HFF-Myc (cell line): ENCODE data around the gene RAC3.

Experiments
- DNase-seq: peaks from one replicate; pipeline ENCODE4 v3.0.0-alpha.2; 2011; ENCODE audit warnings: low read depth; ENCODE audit errors: extremely low read depth
- H3K4me3 ChIP-seq: replicated peaks from 2 replicates; pipeline ENCODE4 v1.5.1; 2011; ENCODE audit warnings: low read depth, mild to moderate bottlenecking, control low read depth, low read length
- CTCF ChIP-seq: IDR thresholded peaks from 2 replicates; pipeline ENCODE4 v1.5.1; 2012; ENCODE audit warnings: mild to moderate bottlenecking, low read depth, low read length, control low read depth; ENCODE audit errors: missing control alignments

The RAC3 gene

GRCh38 chr17:81995463-81996231, 35.8 kb upstream of the RAC3 start:
- H3K4me3 ChIP-seq = no peak overlapping the region
- DNase-seq = no peak
- TF ChIP-seq CTCF = no peak

- no peak for TF ChIP-seq CTCF
- H3K4me3 ChIP-seq = no peak overlapping the region
- DNase-seq = no peak
These were observed 35.2 kb upstream of the RAC3 start for GRCh38 chr17:81996232-81996756.

- no peak for DNase-seq
- TF ChIP-seq CTCF = no peak
- no peak overlapping the region for H3K4me3 ChIP-seq
These were observed 34.6 kb upstream of the RAC3 start for GRCh38 chr17:81996757-81997441.

- DNase-seq = no peak
- no peak overlapping the region for H3K4me3 ChIP-seq
- TF ChIP-seq CTCF = no peak
These were observed 33.3 kb upstream of the RAC3 start for GRCh38 chr17:81998212-81998611.

GRCh38 chr17:81998691-81999438, 32.6 kb upstream of the RAC3 start:
- no peak overlapping the region for H3K4me3 ChIP-seq
- no peak for DNase-seq
- TF ChIP-seq CTCF = no peak

- no peak for TF ChIP-seq CTCF
- H3K4me3 ChIP-seq = no peak overlapping the region
- DNase-seq = no peak
These were observed 31.9 kb upstream of the RAC3 start for GRCh38 chr17:81999587-81999975.
